HUES48 (cell line): ENCODE results near the gene PRKCA.

Source experiments
- H3K27ac ChIP-seq: one replicate; pipeline ENCODE4 v1.7.0; 2013; ENCODE audit warnings: low read depth, low read length, inconsistent platforms
- H3K27me3 ChIP-seq: 2 replicates; pipeline ENCODE4 v1.6.1; 2013; ENCODE audit warnings: mild to moderate bottlenecking, low read length; ENCODE audit not compliant: control insufficient read depth, insufficient read depth
- H3K36me3 ChIP-seq: 2 replicates; pipeline ENCODE4 v1.6.1; 2013; ENCODE audit warnings: low read length; ENCODE audit not compliant: control insufficient read depth, insufficient read depth
- H3K4me1 ChIP-seq: 2 replicates; pipeline ENCODE4 v1.6.1; 2013; ENCODE audit warnings: mild to moderate bottlenecking, low read length; ENCODE audit not compliant: control insufficient read depth, insufficient read depth
- H3K4me3 ChIP-seq: 2 replicates; pipeline ENCODE4 v1.5.1; 2013; ENCODE audit warnings: mild to moderate bottlenecking, low read depth, low read length
- H3K9ac ChIP-seq: 2 replicates; pipeline ENCODE4 v1.6.1; 2013; ENCODE audit warnings: mild to moderate bottlenecking, low read depth, low read length, moderate library complexity
- H3K9me3 ChIP-seq: 2 replicates; pipeline ENCODE4 v1.6.1; 2013; ENCODE audit warnings: low read length; ENCODE audit not compliant: control insufficient read depth, insufficient read depth

PRKCA gene

DNA sequence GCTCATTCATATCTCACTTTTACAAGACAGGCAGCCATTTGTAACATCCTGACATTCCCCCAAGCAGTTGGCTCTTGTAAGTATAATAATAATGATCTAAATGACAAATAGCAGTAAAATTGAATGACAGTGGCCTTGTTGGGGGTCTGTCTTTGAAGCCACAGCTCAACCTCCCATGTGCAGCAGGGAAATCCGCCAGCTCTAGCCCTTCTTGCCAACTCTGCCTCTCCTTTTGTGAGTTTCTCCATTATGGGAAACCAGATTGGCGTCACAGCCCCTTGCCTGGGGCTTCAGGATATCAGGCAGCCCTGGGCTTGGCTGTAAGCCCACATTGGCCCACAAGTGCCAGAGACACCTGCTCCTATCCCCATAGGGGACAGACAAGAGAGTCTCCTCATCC is 462.1 kb downstream of the PRKCA start:
- Histone ChIP-seq H3K4me1 (peaks cover 12% of the 10 kb centered on the region), H3K36me3 (no peaks in the 10 kb centered on the region), H3K27me3 (no peaks in the 10 kb centered on the region), H3K9me3 (no peaks in the 10 kb centered on the region), H3K9ac (no peak overlapping the region), H3K4me3 (no peak overlapping the region), H3K27ac (no peak overlapping the region)

GRCh38 chr17:66767154-66767933 is 464.9 kb downstream of the PRKCA start:
- Histone ChIP-seq H3K36me3 (no peaks in the 10 kb centered on the region), H3K9me3 (no peaks in the 10 kb centered on the region), H3K9ac (no peak overlapping the region), H3K27me3 (no peaks in the 10 kb centered on the region), H3K4me1 (peaks cover 12% of the 10 kb centered on the region), H3K4me3 (no peak overlapping the region), H3K27ac (no peak overlapping the region)

- H3K9ac ChIP-seq = no peak overlapping the region
- H3K4me1 ChIP-seq = peaks cover under 1% of the 10 kb centered on the region; the same call in 1 of the 2 replicates
- H3K27ac ChIP-seq = no peak overlapping the region
- no peaks in the 10 kb centered on the region for H3K9me3 ChIP-seq
- H3K36me3 ChIP-seq = no peaks in the 10 kb centered on the region
- no peaks in the 10 kb centered on the region for H3K27me3 ChIP-seq
- no peak overlapping the region for H3K4me3 ChIP-seq
These were observed 467.5 kb downstream of the PRKCA start for GRCh38 chr17:66769911-66770310.

- Histone ChIP-seq H3K9ac (no peak overlapping the region), H3K27ac (no peak overlapping the region), H3K27me3 (no peaks in the 10 kb centered on the region), H3K9me3 (no peaks in the 10 kb centered on the region), H3K4me1 (peaks cover 20% of the 10 kb centered on the region), H3K36me3 (no peaks in the 10 kb centered on the region), H3K4me3 (no peak overlapping the region)
These were observed 469.9 kb downstream of the PRKCA start for GRCh38 chr17:66772148-66772812.

DNA sequence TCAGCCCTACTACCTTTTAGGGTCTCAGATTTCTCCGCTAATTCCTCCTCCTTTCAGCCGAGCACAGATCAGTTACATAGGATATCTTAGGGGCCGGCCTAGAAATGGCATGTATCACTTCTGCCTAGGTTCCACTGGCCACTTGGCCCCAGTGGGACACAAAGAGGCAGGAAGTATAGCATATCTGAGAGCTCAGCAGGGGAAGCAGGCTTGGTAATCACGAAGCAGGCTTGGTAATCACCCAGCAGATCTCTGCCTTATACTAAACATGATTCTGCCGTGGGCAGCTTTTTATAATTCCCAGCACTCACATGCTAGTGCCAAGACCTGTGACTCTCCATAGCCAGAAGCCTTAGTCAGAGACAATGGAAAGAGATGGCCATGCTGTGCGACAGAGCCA is 472.9 kb downstream of the PRKCA start:
- no peaks in the 10 kb centered on the region for H3K36me3 ChIP-seq
- no peak overlapping the region for H3K27ac ChIP-seq

GRCh38 chr17:66775881-66776400 is 473.5 kb downstream of the PRKCA start:
- no peak overlapping the region for H3K4me3 ChIP-seq
- no peak overlapping the region for H3K27ac ChIP-seq
- peaks cover 44% of the 10 kb centered on the region for H3K4me1 ChIP-seq
- H3K9me3 ChIP-seq = no peaks in the 10 kb centered on the region
- no peak overlapping the region for H3K9ac ChIP-seq
- no peaks in the 10 kb centered on the region for H3K27me3 ChIP-seq
- no peaks in the 10 kb centered on the region for H3K36me3 ChIP-seq

More for the DNA sequence above, 472.9 kb downstream of the PRKCA start:
- Histone ChIP-seq H3K4me1 (peaks cover 44% of the 10 kb centered on the region), H3K27me3 (no peaks in the 10 kb centered on the region), H3K9me3 (no peaks in the 10 kb centered on the region), H3K4me3 (no peak overlapping the region), H3K9ac (no peak overlapping the region)

GRCh38 chr17:66776999-66777688 is 474.7 kb downstream of the PRKCA start:
- Histone ChIP-seq H3K36me3 (no peaks in the 10 kb centered on the region), H3K4me3 (peak overlapping the region; percentile 7), H3K9me3 (no peaks in the 10 kb centered on the region), H3K4me1 (peaks cover 44% of the 10 kb centered on the region), H3K9ac (peak overlapping the region; percentile 61), H3K27ac (peak overlapping the region; percentile 97), H3K27me3 (no peaks in the 10 kb centered on the region)

GRCh38 chr17:66777689-66778225 is 475.3 kb downstream of the PRKCA start:
- Histone ChIP-seq H3K27me3 (no peaks in the 10 kb centered on the region), H3K36me3 (no peaks in the 10 kb centered on the region), H3K4me3 (peak overlapping the region; percentile 7), H3K27ac (peak overlapping the region; percentile 97), H3K9me3 (no peaks in the 10 kb centered on the region), H3K4me1 (peaks cover 46% of the 10 kb centered on the region), H3K9ac (peak overlapping the region; percentile 61)

GRCh38 chr17:66778531-66779236 is 476.3 kb downstream of the PRKCA start:
- Histone ChIP-seq H3K9me3 (no peaks in the 10 kb centered on the region), H3K36me3 (no peaks in the 10 kb centered on the region), H3K4me3 (no peak overlapping the region), H3K27me3 (no peaks in the 10 kb centered on the region), H3K9ac (no peak overlapping the region), H3K4me1 (peaks cover 54% of the 10 kb centered on the region), H3K27ac (peak overlapping the region; percentile 97)

DNA sequence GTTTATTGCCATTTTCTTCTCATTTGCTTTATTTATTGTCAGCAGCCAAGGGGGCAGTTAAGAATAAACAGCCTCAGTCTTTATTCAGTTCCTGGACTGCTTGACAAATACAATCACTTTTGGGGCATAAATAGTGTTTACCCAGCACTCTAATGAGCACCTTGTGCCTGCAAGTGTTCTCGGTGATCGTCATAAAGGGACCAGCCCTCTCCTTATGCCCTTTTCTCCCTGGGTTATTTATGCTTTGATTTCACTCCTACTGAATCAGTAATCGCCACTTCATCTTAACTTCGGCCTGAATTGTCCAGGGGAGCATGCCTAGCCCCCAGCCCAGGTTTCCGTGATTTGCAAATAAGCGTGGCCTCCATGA is 476.8 kb downstream of the PRKCA start:
- Histone ChIP-seq H3K4me1 (peaks cover 57% of the 10 kb centered on the region), H3K27me3 (no peaks in the 10 kb centered on the region), H3K4me3 (no peak overlapping the region), H3K9me3 (no peaks in the 10 kb centered on the region), H3K27ac (no peak overlapping the region), H3K9ac (no peak overlapping the region), H3K36me3 (no peaks in the 10 kb centered on the region)
